NAMALWA (cell line): ENCODE results near the gene GPR171.
"Not testable (repeated sequence)": the region's sequence is repeated elsewhere in the genome, so short reads cannot be mapped to it uniquely, and the experiment has no call there.

Experiments
- DNase-seq: peaks from one replicate; pipeline ENCODE4 v3.0.0-alpha.2; 2015; ENCODE audit warnings: low spot score

GPR171 gene

DNA sequence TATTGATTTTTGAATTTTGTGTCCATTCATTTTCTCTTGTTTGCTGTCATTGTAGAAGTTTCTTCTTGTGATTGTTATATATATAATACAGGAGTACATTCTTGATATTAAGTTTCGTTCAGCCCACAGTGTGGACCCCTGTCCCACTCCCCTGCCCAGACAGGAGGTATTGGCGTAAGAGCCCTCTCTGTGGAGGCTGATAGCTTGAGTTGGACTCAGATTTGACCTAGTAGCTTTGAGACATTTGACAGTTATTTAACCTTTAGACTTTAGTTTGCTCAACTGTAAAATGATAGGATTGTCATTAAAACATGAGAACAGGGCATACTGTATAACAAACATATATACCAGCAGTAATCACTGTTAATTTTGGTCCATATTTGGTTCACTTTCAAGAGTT is 27.1 kb downstream of the GPR171 start:
- no peak for DNase-seq

GRCh38 chr3:151174351-151174750 is 28.7 kb downstream of the GPR171 start:
- DNase-seq: no peak

GRCh38 chr3:151171145-151171757 is 31.8 kb downstream of the GPR171 start:
- DNase-seq: peak; percentile 25

DNA sequence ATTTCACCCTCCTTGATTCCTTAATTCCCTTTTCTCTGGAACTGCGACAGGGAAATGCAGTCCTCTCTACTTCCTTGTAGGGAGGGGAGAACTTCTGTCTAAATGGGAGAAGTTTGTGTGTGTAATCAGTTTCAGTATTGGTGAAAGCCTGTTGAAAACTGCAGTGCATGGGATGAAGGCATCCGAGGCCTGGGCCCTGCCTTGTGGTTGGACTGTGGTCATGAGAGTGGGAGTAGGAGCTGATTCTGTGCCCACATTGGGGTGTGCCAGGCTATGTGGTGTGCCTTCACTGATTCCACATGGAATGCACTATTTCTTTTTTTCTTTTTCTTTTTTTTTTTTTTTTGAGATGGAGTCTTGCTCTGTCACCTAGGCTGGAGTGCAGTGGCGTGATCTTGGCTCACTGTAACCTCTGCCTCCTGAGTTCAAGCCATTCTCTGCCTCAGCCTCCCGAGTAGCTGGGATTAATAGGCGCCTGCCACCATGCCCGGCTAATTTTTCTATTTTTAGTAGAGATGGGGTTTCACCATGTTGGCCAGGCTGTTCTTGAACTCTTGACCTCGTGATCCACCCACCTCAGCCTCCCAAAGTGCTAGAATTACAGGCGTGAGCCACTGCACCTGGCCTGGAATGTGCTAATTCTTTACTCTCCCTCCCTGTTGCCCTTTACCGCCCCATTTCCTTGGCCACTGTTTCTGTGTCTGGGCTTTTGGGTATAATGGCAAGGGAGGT is 32.9 kb downstream of the GPR171 start:
- DNase-seq: not testable (repeated sequence)

- DNase-seq: peak; percentile 30
These were observed 33.6 kb downstream of the GPR171 start for GRCh38 chr3:151169262-151169947.

- DNase-seq: peak; percentile 66
These were observed 34.5 kb downstream of the GPR171 start for GRCh38 chr3:151168269-151169094.

DNA sequence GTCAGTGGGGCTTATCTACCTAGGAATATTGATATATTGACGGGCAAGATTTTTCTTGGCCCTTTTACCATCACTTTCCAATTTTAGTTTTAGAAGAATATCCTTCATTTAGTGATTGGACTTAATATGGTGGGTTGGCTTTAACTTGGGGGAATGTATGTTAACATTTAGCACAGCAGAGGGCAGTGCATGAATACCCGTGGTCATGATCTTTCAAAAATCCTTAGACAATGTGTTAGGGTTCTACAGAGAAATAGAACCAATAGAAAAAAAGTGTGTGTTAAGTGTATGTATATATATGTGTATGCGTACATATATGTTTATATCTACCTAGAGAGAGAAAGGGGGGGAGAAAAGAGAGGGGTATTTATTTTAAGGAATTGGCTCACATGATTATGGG is 36.9 kb downstream of the GPR171 start:
- peak; percentile 20 for DNase-seq

DNA sequence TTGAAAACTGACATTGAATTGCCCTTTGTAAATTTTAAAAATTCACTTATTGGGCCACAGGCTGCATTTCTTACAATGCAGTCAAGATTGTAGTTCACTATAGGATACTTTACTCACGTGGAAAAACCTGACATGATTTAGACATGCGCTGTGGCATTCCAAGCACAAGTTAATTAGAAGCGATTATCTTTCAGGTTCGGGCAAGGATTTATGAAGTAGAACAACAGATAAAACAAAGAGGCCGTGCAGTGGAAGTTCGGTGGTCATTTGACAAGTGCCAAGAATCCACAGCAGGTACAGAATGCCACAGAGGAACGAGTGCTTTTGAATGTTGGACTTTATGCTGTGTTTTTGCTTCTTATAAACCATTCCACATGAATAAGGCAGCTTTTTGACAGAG is 37.8 kb downstream of the GPR171 start:
- DNase-seq: no peak

GRCh38 chr3:151159806-151160205 is 43.2 kb downstream of the GPR171 start:
- no peak for DNase-seq

DNA sequence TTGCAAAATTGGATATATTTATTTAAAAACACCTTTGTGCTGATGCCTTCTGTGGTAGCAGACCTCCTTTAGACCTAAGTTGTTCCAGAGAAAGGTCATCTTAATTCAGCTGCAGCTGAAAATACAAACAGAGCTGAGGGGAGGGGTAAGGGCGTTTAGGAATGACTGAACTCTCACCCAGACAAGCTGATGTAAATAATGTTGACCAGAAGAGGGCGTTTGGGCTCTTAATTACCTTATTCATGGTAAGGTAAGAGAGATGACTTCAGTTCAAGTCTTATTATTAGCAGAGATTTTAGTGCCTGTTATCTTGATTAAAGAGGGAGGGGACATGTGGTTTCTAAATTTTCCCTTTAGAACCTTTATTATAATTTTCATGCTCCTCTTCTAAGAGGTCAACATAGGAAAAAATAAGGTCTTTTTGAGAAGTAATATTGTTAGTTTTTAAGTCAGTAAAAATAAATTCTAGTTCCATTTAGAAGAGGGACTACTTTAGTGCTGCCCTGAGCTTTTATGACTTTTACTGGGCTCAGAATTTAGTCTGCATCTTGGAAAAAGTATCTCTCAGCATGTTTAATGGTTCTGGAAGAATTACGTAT is 46.3 kb downstream of the GPR171 start:
- peak; percentile 86 for DNase-seq

- no peak for DNase-seq
These were observed 47.4 kb downstream of the GPR171 start for GRCh38 chr3:151155409-151156128.

GRCh38 chr3:151154566-151154965 is 48.5 kb downstream of the GPR171 start:
- DNase-seq: no peak

- DNase-seq: no peak
These were observed 50.4 kb downstream of the GPR171 start for GRCh38 chr3:151152455-151153079.
